Liver (tissue), 9 donors: ENCODE results near the gene LMX1B. TPM values are rescaled to one million over a fixed set of nuclear protein-coding genes. Genes with fewer than 3 reads are reported as not detected.

ENCODE experiments used
- DNase-seq: peaks from one replicate; pipeline ENCODE4 v3.0.0-alpha.2; 2017; ENCODE audit warnings: low spot score
- H3K27ac ChIP-seq, 2 donors: one replicate each; pipeline ENCODE4 v1.7.0; 2013; ENCODE audit warnings: inconsistent platforms in 2 of 2, low read length in 2 of 2, control low read depth in 1 of 2, low read depth in 1 of 2, mild to moderate bottlenecking in 1 of 2
- H3K27me3 ChIP-seq, 4 donors: one replicate each; pipeline versions ENCODE4 v1.6.1 to v1.7.0; 2013; ENCODE audit warnings: low read length in 3 of 4, inconsistent platforms in 1 of 4, mild to moderate bottlenecking in 1 of 4, moderate library complexity in 1 of 4; ENCODE audit not compliant: control insufficient read depth in 4 of 4, insufficient read depth in 4 of 4
- H3K36me3 ChIP-seq, 4 donors: one replicate each; pipeline versions ENCODE4 v1.6.1 to v1.7.0; 2013; ENCODE audit warnings: low read length in 3 of 4, mild to moderate bottlenecking in 3 of 4, low read depth in 1 of 4, moderate library complexity in 1 of 4; ENCODE audit not compliant: control insufficient read depth in 4 of 4, insufficient read depth in 3 of 4
- H3K4me1 ChIP-seq, 4 donors: one replicate each; pipeline versions ENCODE4 v1.6.1 to v1.7.0; 2013; ENCODE audit warnings: low read length in 3 of 4, mild to moderate bottlenecking in 3 of 4, moderate library complexity in 1 of 4; ENCODE audit not compliant: control insufficient read depth in 4 of 4, insufficient read depth in 4 of 4
- H3K4me3 ChIP-seq, 3 donors: one replicate each; pipeline versions ENCODE4 v1.6.1 to v1.7.0; 2013; ENCODE audit warnings: low read length in 3 of 3, control low read depth in 1 of 3, low read depth in 1 of 3, mild to moderate bottlenecking in 1 of 3
- H3K9ac ChIP-seq, 2 donors: one replicate each; pipeline ENCODE4 v1.7.0; 2013; ENCODE audit warnings: low read length in 2 of 2, mild to moderate bottlenecking in 2 of 2, moderate library complexity in 2 of 2, control low read depth in 1 of 2, low read depth in 1 of 2
- H3K9me3 ChIP-seq, 4 donors: one replicate each; pipeline versions ENCODE4 v1.6.1 to v1.7.0; 2013; ENCODE audit warnings: low read length in 3 of 4; ENCODE audit not compliant: control insufficient read depth in 4 of 4
- EGR1 ChIP-seq, 2 donors: IDR thresholded peaks; 2 replicates each; pipeline ENCODE4 v1.6.1; 2016 to 2018; ENCODE audit warnings: antibody characterized with exemption in 2 of 2, low read depth in 2 of 2
- FOXA1 ChIP-seq: IDR thresholded peaks from 2 replicates; pipeline ENCODE4 v1.6.1; 2016; ENCODE audit warnings: antibody characterized with exemption
- FOXA2 ChIP-seq: IDR thresholded peaks from 2 replicates; pipeline ENCODE4 v1.6.1; 2016; ENCODE audit warnings: antibody characterized with exemption
- GABPA ChIP-seq, 2 donors: IDR thresholded peaks in 1 of 2; conservative IDR thresholded peaks in 1 of 2; 2 replicates each; pipeline ENCODE4 v1.6.1; 2016; ENCODE audit warnings: antibody characterized with exemption in 2 of 2, mild to moderate bottlenecking in 1 of 2, moderate library complexity in 1 of 2
- HNF4A ChIP-seq, 2 donors: conservative IDR thresholded peaks; 2 replicates each; pipeline ENCODE4 v1.6.1; 2016; ENCODE audit warnings: antibody characterized with exemption in 2 of 2, mild to moderate bottlenecking in 2 of 2
- HNF4G ChIP-seq: IDR thresholded peaks from 2 replicates; pipeline ENCODE4 v1.6.1; 2016; ENCODE audit warnings: antibody characterized with exemption
- JUND ChIP-seq, 2 donors: IDR thresholded peaks; 2 replicates each; pipeline ENCODE4 v1.6.1; 2016; ENCODE audit warnings: antibody characterized with exemption in 2 of 2
- NR2F2 ChIP-seq: IDR thresholded peaks from 2 replicates; pipeline ENCODE4 v1.6.1; 2016; ENCODE audit warnings: antibody characterized with exemption
- RAD21 ChIP-seq, 2 donors: IDR thresholded peaks; 2 replicates each; pipeline ENCODE4 v1.6.1; 2016; ENCODE audit warnings: antibody characterized with exemption in 2 of 2, mild to moderate bottlenecking in 2 of 2
- RXRA ChIP-seq, 2 donors: IDR thresholded peaks; 2 replicates each; pipeline ENCODE4 v1.6.1; 2017 to 2018; ENCODE audit warnings: antibody characterized with exemption in 2 of 2, mild to moderate bottlenecking in 1 of 2
- SP1 ChIP-seq: IDR thresholded peaks from 2 replicates; pipeline ENCODE4 v1.6.1; 2018; ENCODE audit warnings: antibody characterized with exemption, mild to moderate bottlenecking
- TAF1 ChIP-seq: conservative IDR thresholded peaks from 2 replicates; pipeline ENCODE4 v1.6.1; 2016; ENCODE audit warnings: antibody characterized with exemption, mild to moderate bottlenecking
- YY1 ChIP-seq: IDR thresholded peaks from 2 replicates; pipeline ENCODE4 v1.6.1; 2016; ENCODE audit warnings: antibody characterized with exemption, mild to moderate bottlenecking
- WGBS: extraction: QIAGEN DNeasy Blood & Tissue Kit; methylation state at CpG from one replicate; pipeline ENCODE4 v1.1.7; 2013; 5-methylcytosine and 5-hydroxymethylcytosine counted together
- polyA plus RNA-seq, 2 donors: library from polyadenylated mRNA; stranded (reverse) in 1 of 2; unstranded in 1 of 2; fragments of 200-250 nt in 1 of 2; fragments of >200 nt in 1 of 2; fragmentation: Nextera tagmentation in 1 of 2; extraction: Ambion mirVana in 1 of 2; gene quantifications; one replicate each; pipeline versions ENCODE4 v1.2.1 to v1.2.3, GENCODE V29; 2013 to 2015
- total RNA-seq, 2 donors: library from RNA; depleted of rRNA; stranded (reverse); fragments of >200 nt; gene quantifications; one replicate each; pipeline ENCODE4 v1.2.3, GENCODE V29; 2014
- TF ChIP-seq, protein P1 (sequence below): IDR thresholded peaks from 2 replicates; pipeline ENCODE4 v1.6.1; 2016; ENCODE audit warnings: antibody characterized with exemption
- TF ChIP-seq, protein P2 (sequence below): IDR thresholded peaks from 2 replicates; pipeline ENCODE4 v1.6.1; 2016; ENCODE audit warnings: antibody characterized with exemption
- TF ChIP-seq, protein P3 (sequence below): IDR thresholded peaks from 2 replicates; pipeline ENCODE4 v1.6.1; 2016; ENCODE audit warnings: antibody characterized with exemption
- TF ChIP-seq, protein P4 (sequence below): IDR thresholded peaks from 2 replicates; pipeline ENCODE4 v1.6.1; 2016; ENCODE audit warnings: antibody characterized with exemption, mild to moderate bottlenecking
- TF ChIP-seq, protein P5 (sequence below): fragments of 150-350 bp; IDR thresholded peaks from 2 replicates; pipeline ENCODE4 v1.5.1; 2017; ENCODE audit warnings: improper control_type of control experiment, low read depth, low read length; ENCODE audit not compliant: missing input control
- donor health status: healthy.
- donor health status: healthy.
- donor health status: healthy.
- donor health status: healthy.
- donor health status: healthy.

LMX1B gene
- total and polyA plus RNA-seq, 4 donors: not detected

DNA sequence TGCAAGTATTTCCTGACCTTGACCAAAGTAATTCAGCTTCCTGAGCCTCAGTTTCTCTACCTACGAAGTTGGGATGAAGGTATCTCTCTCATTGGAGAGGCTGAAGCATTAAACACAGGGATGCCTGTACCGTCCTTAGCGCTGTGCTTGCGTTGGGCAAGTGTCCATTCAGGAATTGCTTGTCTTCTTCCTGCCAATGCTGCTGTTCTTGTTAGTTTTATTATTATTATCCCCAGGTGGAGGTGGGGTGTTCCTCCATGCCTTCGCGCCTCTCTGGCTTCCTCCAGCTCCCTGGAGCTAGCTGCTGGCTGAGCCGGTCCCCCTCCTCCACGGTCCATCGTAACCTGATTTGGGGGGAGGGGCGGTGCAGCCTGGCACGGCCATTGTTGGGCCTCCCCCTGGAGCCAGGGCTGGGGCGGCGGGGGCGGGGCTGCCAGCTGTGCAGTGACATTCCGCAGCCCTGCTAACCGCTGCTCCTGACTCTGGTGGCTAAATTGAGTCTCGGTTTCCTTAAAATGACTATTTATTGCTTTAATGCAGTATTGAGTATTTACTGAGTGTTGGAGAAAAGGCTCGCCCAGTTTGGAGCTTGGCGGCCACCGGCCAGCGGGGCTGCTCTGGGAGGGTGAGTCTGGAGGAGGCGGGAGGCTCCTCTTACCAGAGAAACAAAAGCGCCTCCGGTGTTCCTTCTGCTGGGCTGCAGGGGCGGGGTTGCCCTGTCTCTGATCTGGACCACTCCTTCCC is 51.3 kb downstream of the LMX1B start:
- Histone ChIP-seq H3K27me3 (peaks cover 2 to 4% (median 3%) of the 10 kb centered on the region in 4 donors), H3K36me3 (no peaks in the 10 kb centered on the region), H3K27ac (no peak overlapping the region), H3K9me3 (no peaks in the 10 kb centered on the region), H3K4me3 (no peak overlapping the region), H3K9ac (no peak overlapping the region), H3K4me1 (no peaks in the 10 kb centered on the region)
- WGBS: 16% methylated on average over 25 of the region's 25 CpGs
- no peak for DNase-seq
- TF ChIP-seq RAD21 (IDR thresholded peaks at IDR 0.05): no peak
- no peak for TF ChIP-seq NR2F2
- TF ChIP-seq, protein P1, sequence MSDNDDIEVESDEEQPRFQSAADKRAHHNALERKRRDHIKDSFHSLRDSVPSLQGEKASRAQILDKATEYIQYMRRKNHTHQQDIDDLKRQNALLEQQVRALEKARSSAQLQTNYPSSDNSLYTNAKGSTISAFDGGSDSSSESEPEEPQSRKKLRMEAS: no peak
- TF ChIP-seq, protein P2, sequence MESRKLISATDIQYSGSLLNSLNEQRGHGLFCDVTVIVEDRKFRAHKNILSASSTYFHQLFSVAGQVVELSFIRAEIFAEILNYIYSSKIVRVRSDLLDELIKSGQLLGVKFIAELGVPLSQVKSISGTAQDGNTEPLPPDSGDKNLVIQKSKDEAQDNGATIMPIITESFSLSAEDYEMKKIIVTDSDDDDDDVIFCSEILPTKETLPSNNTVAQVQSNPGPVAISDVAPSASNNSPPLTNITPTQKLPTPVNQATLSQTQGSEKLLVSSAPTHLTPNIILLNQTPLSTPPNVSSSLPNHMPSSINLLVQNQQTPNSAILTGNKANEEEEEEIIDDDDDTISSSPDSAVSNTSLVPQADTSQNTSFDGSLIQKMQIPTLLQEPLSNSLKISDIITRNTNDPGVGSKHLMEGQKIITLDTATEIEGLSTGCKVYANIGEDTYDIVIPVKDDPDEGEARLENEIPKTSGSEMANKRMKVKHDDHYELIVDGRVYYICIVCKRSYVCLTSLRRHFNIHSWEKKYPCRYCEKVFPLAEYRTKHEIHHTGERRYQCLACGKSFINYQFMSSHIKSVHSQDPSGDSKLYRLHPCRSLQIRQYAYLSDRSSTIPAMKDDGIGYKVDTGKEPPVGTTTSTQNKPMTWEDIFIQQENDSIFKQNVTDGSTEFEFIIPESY: no peak
- TF ChIP-seq SP1: no peak
- no peak for TF ChIP-seq HNF4A (conservative IDR thresholded peaks at IDR 0.05)
- TF ChIP-seq, protein P3, sequence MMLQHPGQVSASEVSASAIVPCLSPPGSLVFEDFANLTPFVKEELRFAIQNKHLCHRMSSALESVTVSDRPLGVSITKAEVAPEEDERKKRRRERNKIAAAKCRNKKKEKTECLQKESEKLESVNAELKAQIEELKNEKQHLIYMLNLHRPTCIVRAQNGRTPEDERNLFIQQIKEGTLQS: no peak
- no peak for TF ChIP-seq JUND (IDR thresholded peaks at IDR 0.05)
- TF ChIP-seq, protein P4, sequence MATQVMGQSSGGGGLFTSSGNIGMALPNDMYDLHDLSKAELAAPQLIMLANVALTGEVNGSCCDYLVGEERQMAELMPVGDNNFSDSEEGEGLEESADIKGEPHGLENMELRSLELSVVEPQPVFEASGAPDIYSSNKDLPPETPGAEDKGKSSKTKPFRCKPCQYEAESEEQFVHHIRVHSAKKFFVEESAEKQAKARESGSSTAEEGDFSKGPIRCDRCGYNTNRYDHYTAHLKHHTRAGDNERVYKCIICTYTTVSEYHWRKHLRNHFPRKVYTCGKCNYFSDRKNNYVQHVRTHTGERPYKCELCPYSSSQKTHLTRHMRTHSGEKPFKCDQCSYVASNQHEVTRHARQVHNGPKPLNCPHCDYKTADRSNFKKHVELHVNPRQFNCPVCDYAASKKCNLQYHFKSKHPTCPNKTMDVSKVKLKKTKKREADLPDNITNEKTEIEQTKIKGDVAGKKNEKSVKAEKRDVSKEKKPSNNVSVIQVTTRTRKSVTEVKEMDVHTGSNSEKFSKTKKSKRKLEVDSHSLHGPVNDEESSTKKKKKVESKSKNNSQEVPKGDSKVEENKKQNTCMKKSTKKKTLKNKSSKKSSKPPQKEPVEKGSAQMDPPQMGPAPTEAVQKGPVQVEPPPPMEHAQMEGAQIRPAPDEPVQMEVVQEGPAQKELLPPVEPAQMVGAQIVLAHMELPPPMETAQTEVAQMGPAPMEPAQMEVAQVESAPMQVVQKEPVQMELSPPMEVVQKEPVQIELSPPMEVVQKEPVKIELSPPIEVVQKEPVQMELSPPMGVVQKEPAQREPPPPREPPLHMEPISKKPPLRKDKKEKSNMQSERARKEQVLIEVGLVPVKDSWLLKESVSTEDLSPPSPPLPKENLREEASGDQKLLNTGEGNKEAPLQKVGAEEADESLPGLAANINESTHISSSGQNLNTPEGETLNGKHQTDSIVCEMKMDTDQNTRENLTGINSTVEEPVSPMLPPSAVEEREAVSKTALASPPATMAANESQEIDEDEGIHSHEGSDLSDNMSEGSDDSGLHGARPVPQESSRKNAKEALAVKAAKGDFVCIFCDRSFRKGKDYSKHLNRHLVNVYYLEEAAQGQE: no peak
- no peak for TF ChIP-seq FOXA1
- TF ChIP-seq HNF4G: no peak
- TF ChIP-seq, protein P5, sequence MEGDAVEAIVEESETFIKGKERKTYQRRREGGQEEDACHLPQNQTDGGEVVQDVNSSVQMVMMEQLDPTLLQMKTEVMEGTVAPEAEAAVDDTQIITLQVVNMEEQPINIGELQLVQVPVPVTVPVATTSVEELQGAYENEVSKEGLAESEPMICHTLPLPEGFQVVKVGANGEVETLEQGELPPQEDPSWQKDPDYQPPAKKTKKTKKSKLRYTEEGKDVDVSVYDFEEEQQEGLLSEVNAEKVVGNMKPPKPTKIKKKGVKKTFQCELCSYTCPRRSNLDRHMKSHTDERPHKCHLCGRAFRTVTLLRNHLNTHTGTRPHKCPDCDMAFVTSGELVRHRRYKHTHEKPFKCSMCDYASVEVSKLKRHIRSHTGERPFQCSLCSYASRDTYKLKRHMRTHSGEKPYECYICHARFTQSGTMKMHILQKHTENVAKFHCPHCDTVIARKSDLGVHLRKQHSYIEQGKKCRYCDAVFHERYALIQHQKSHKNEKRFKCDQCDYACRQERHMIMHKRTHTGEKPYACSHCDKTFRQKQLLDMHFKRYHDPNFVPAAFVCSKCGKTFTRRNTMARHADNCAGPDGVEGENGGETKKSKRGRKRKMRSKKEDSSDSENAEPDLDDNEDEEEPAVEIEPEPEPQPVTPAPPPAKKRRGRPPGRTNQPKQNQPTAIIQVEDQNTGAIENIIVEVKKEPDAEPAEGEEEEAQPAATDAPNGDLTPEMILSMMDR: no peak
- no peak for TF ChIP-seq RXRA (IDR thresholded peaks at IDR 0.05)
- TF ChIP-seq GABPA (IDR thresholded peaks at IDR 0.05 in 1 of 2, conservative IDR thresholded peaks at IDR 0.05 in 1 of 2): no peak
- TF ChIP-seq TAF1: no peak
- TF ChIP-seq YY1: no peak
- no peak for TF ChIP-seq FOXA2
- no peak for TF ChIP-seq EGR1 (IDR thresholded peaks at IDR 0.05; ENCODE audit: low read depth in 2 of 2)
